Astrocyte of the spinal cord (primary cell): ENCODE measurements around the gene CTTN.

Experiments
- DNase-seq: peaks from one replicate; pipeline ENCODE4 v3.0.0; 2011; ENCODE audit warnings: low read depth, low spot score
- H3K4me3 ChIP-seq: 2 replicates; pipeline ENCODE4 v1.5.1; 2011; ENCODE audit warnings: low read depth, mild to moderate bottlenecking, low read length, moderate library complexity
- in situ Hi-C: cut with HindIII; loops from 2 replicates; pipeline ENCODE4 v1.10.0; 2017; ENCODE audit warnings: low sequenced_read_pairs
- TF ChIP-seq, protein P1 (sequence below): IDR thresholded peaks from 2 replicates; pipeline ENCODE4 v1.5.1; 2012; ENCODE audit warnings: low read depth, mild to moderate bottlenecking, low read length, inconsistent platforms

The CTTN gene

DNA sequence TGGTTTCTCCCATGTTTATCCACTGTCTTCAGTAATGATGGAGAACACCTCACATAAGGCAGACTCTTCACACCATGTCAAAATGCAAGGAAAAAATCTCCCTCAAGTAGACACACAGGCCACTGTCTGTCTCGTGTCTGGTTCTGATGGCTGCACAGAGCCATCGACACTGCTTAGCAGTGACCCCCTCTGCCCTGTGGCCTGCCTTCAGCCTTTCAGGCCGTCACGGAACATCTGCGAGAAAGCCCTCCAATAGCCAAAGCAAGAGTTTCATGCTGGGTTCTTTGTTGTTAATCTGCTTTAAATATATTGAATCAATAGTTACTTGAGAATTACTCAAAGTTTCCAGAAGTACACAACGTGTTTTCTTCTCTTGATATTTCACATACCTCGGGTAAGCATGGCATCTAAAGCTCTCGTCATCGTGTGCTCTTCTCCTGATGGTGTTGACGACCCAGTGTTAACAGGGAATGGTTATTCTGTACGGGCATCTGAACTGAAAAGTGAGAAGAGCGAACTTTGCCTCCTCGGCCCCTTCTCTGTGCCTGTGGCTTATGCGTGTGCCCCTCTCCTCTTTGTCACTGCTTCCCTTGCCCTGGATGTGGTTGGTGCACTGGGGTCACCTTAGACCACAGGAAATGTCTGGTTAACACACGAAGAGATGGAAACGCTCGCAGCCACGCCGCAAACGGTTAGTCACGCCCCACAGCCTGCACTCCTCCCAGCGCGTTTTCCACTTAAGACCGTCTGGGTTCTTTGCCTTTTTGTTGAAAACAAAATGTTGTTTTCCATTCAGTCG is 33.4 kb upstream of the CTTN start:
- DNase-seq = no peak
- in situ Hi-C loops = no loop called here
- TF ChIP-seq, protein P1, sequence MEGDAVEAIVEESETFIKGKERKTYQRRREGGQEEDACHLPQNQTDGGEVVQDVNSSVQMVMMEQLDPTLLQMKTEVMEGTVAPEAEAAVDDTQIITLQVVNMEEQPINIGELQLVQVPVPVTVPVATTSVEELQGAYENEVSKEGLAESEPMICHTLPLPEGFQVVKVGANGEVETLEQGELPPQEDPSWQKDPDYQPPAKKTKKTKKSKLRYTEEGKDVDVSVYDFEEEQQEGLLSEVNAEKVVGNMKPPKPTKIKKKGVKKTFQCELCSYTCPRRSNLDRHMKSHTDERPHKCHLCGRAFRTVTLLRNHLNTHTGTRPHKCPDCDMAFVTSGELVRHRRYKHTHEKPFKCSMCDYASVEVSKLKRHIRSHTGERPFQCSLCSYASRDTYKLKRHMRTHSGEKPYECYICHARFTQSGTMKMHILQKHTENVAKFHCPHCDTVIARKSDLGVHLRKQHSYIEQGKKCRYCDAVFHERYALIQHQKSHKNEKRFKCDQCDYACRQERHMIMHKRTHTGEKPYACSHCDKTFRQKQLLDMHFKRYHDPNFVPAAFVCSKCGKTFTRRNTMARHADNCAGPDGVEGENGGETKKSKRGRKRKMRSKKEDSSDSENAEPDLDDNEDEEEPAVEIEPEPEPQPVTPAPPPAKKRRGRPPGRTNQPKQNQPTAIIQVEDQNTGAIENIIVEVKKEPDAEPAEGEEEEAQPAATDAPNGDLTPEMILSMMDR = no peak
- no peak overlapping the region for H3K4me3 ChIP-seq

DNA sequence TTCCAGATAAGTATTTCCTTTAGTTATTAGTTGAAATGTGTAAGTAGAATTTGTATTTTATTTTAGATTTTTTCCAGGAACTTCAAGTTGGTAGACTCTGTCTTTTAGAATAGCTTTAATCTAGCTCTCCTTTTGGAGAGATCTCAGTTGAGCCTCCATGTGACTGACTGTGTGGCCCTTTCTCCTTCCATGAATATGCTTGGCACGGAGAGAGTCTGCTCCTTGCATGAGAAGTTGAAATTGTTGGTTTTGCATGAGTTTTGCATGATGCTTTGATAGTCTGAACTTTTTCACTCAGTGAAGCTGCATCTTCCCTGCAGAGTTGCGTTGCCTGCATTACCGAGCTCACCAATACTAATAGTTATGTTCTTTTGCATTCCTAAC is 32.8 kb upstream of the CTTN start:
- TF ChIP-seq, protein P1 = no peak
- no peak for DNase-seq
- H3K4me3 ChIP-seq = no peak overlapping the region
- in situ Hi-C loops = no loop called here

DNA sequence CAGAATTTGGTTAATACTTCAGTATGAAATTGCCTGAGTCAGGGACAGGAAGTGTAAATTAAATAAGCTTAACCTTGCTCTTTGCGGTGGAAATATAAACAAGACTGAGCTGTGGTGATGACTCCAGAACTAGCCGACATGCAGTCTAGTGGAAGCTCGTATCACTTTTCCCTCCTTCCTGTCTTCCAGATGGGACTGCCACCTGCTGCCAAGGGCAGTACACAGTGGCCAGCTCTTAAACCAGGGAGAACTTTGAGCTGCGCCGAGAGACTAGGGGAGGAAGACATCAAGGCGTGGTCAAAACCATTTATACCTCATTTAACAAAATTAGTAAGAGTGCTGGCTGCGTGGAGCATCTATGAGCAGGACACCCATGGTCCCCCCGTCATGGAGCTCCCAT is 31.3 kb upstream of the CTTN start:
- in situ Hi-C loops = no loop called here
- peak; percentile 45 for DNase-seq
- TF ChIP-seq, protein P1 = no peak
- H3K4me3 ChIP-seq = no peak overlapping the region

DNA sequence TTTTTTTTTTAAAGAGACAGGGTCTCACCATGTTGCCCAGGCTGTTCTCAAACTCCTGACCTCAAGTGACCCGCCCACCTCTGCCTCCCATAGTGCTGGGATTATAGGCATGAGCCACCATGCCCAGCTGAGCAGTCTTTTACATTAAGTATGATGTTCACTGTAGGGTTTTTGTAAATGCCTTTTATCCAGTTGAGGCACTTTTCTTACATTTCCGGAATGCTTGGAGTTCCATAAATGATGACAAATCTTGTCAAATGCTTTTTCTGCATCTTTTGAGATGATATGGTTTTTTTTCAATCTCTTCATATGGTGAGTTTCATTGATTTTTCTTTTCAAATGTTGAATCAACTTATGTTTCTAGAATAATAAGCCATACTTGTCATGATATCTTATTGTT is 29.4 kb upstream of the CTTN start:
- TF ChIP-seq, protein P1 = no peak
- in situ Hi-C loops = no loop called here
- no peak overlapping the region for H3K4me3 ChIP-seq
- no peak for DNase-seq

DNA sequence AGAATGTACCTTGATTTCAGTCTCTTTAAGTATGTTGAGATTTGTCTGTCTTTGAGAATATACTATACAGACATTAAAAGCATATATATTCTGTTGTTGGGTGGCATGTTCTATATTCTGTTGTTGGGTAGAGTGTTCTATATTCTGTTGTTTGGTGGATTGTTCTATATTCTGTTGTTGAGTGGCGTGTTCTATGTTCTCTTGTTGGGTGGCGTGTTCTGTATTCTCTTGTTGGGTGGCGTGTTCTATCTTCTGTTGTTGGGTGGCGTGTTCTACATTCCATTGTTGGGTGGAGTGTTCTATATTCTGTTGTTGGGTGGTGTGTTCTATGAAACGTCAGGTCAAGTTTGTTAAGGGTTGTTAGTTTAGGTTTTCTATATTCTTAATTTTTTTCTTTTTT is 27.1 kb upstream of the CTTN start:
- DNase-seq = no peak
- TF ChIP-seq, protein P1 = no peak
- in situ Hi-C loops = no loop called here
- no peak overlapping the region for H3K4me3 ChIP-seq

DNA sequence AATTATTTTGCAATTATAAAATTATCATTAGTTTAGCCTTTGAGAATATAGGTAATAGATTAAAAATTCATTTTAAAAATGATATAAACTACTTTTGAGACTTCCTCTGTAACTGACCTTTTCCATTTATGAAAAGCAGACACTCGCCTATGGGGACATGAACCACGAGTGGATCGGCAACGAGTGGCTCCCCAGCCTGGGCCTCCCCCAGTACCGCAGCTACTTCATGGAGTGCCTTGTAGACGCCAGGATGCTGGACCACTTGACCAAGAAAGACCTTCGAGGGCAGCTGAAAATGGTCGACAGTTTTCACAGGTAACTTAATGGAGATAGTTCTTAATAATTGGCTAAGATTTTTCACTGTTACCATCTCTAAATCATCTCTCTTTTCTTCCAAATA is 26.3 kb upstream of the CTTN start:
- DNase-seq = no peak

More for the DNA sequence above, 26.3 kb upstream of the CTTN start:
- TF ChIP-seq, protein P1 = no peak
- no peak overlapping the region for H3K4me3 ChIP-seq
- in situ Hi-C loops = no loop called here
